ENCODE data around the gene INCENP.

INCENP gene

DNA sequence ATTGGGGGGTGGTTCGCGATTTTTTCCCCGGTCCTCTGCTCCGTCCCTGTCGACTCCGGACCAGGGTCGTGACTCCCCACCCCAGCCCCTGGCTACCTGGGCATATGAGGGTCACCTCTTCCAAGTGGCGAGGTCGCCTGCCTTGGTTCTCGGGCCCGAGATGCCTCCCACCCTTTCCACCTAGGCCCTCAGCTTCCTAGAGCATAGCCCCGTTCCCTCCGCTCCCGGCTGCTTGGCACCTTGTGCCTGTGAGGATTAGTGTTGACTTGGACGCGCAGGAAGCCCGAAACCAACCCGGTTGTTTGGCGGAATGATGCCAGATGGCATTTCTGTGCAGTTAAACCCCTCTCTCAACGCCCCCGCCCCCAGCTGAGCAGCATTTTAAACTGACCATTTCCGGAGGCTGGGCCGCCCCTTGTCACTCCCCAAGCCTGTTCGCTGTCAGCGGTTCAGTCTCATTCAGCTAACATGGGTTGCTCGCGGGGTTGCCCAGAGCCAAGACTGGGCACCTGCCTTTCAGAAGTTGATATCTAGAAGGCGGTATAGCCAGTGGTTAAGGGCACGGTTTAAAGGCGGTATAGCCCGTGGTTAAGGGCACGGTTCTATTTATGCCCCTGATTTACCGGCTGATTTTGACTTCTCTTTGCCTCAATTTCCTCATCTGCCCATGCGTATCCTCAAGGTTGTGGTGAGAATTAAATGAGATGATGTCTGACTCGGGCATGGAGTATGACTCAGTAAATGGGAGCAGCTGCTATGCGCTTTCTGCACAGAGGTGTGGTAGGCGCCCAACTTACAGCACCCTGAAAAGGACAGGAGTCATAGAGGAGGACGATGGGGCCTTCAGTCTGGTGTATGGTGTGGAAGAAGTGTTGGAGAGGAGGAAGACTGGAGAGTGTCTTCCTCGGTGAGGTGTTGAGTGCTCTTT, 639 bp downstream of the INCENP start:
- peak; percentile 60 for DNase-seq (ENCODE audit: low spot score)

DNA sequence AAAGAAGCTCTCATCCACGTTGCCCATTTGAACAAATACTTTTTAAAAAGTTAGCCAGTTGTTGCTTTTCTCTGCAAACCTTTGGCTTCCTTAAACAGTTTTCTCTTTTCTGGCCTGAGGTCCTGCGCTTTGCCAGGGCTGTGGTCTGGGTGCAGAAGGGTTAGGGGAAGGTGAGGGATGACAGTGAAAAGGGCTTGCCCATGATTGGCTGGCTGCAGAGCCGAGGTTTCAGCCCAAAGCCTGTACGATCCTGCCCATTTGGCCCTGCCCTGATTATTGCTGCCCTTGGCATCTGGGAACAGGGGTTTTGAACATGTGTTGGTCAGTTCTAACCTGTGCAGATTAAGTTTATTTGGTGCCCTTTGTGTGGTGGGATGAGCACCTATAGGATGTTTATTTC, 1.5 kb downstream of the INCENP start:
- DNase-seq (ENCODE audit: low spot score): no peak

DNA sequence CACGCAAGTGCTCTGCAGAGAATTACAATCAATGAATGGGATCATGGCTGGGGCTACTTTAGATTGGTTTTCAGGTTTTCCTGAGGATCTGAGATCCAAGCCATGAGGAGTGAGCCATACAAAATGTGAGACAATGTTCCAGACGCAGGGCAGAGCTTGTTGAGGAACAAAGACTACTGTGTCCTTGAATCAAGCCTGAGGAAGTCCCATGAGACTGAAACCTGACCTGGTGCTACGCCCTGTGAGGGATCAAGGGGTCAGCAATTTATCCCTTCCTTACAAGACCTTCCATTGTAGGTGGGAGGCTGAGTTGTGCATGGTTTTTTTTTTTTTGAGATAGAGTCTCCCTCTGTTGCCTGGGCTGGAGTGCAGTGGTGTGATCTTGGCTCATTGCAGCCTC, 2.1 kb downstream of the INCENP start:
- no peak for DNase-seq (ENCODE audit: low spot score)

DNA sequence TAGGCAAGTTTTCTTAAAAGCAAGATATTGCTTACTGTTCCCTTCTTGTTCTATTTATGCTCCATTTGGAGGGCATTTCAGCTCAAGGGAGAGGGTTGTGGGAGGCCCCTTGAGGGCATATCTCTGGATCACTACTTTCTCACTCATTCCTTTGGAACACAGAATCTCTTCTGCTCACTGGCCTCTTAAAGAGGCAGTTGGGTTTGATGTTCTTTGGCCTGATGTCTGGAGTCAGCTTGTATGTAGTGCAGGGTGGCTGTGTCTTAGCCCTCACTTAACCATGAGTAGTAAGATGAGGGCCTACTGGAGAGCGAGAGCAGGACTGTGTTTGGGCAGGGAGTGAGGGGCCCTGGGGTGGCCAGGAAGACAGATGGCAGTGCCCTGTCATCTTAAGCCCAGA, 3.6 kb downstream of the INCENP start:
- DNase-seq (ENCODE audit: low spot score): no peak

DNA sequence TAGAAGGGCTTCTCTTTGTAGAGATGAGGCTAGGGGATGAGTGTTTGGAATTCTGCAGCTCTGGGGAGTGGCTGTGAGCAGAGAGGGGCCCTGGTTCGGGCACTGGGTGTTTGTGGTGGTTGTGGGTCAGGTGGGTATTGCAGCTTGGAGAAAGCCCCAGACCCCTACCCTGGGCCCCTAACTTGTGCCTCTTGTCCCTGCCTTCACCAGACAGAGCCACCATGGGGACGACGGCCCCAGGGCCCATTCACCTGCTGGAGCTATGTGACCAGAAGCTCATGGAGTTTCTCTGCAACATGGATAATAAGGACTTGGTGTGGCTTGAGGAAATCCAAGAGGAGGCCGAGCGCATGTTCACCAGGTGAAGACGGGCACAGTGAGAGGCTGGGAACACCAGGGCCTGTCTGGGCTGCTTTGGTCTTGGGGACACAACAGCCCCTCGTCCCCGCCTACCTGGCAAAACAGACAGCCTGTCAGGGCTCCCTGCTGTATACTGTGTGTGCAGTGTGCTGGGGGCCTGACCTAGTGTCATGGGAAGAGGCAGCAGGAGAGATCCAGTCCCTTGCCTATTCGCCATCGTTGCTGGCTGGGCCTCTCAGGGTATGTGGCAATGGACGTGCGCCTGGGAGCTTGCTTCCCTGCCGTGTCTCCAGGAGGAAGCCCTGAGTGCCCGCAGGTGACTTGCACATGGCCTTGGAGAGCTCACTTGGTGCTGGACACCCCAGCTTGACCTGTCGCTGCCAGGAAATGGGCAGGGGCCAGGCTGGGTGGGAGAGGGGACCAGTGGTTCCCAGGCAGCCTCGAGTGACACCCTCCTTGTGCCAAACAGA, 4.3 kb downstream of the INCENP start:
- no peak for DNase-seq (ENCODE audit: low spot score)

DNA sequence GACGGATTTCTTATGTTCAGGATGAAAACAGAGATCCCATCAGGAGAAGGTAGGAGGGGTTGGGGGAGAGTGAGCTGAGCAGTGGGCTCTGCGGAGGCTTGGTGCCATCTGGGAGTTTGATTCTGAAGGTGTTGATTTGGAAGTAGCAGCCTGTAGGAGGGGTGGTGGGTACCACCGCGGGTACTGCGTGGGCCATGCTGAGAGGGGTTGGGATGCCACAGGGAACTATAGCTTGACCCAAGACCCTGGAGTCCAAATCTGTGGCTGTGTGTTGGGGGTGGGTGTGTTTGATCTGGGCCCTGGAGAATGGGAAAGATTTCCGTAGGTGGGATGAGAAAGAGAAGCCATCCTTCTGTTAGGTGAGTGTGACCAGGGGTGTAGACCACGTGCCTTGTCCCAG, 5.0 kb downstream of the INCENP start:
- DNase-seq (ENCODE audit: low spot score): no peak

DNA sequence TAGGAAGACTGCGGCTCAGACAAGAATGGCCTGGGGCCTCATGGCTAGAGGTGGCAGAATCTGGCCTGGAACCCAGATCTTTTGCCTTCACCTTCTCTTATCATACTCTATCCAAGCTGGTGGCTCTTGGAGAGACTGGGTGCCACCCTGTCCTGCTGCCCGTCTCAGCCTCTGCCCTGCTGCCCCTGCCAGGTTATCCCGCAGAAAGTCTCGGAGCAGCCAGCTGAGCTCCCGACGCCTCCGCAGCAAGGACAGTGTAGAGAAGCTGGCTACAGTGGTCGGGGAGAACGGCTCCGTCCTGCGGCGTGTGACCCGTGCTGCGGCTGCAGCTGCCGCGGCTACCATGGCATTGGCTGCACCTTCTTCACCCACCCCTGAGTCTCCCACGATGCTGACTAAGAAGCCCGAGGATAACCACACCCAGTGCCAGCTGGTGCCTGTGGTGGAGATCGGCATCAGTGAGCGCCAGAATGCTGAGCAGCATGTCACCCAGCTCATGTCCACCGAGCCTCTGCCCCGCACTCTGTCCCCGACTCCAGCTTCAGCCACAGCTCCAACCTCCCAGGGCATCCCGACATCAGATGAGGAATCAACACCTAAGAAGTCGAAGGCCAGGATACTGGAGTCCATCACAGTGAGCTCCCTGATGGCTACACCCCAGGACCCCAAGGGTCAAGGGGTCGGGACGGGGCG, 5.9 kb downstream of the INCENP start:
- DNase-seq (ENCODE audit: low spot score): no peak

DNA sequence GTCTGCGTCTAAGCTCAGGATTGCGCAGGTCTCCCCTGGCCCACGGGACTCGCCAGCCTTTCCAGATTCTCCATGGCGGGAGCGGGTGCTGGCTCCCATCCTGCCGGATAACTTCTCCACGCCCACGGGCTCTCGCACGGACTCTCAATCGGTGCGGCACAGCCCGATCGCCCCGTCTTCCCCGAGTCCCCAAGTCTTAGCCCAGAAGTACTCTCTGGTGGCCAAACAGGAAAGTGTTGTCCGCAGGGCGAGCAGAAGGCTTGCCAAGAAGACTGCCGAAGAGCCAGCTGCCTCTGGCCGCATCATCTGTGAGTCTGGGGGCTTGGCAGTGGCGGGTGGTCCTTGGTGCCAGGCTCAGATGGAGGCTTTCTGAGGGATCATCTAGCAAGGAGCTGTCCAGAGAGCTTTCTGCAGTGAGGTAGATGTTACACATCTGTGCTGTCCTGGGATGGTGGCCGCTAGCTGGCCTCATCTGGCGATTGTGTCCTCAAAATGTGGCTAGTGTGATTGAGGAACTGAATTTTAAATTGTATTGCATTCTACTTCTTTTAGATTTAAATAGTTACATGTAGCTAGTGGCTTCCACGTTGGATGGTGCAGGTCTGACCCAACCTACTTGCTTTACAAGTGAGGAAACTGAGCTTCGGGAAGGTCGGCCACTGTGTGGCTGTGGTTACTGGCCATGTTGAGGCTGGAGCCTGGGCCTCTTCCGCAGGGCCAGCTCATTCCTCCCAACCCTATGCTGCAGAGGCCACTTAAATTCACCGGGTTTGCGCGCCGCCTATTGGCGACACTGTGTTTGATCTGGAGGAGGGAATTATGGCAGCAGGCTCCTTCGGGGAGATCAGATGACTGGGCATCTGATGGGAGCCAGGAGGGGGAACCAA, 6.7 kb downstream of the INCENP start:
- DNase-seq (ENCODE audit: low spot score): no peak

DNA sequence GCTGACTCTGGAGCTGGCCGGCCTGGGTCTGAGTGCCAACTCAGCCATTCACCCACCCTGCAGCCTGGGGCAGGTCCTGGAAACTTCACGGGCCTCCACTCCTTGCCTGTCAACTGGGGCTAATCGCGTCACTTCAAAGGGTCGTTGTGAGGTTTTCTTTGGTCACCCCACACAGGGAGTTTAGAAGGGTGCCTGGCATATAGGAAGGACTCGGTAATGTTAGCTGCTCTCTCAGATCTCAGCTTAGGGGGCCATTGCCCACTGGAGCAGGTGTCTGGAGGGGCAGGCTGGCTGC, 7.3 kb downstream of the INCENP start:
- no peak for DNase-seq (ENCODE audit: low spot score)

DNA sequence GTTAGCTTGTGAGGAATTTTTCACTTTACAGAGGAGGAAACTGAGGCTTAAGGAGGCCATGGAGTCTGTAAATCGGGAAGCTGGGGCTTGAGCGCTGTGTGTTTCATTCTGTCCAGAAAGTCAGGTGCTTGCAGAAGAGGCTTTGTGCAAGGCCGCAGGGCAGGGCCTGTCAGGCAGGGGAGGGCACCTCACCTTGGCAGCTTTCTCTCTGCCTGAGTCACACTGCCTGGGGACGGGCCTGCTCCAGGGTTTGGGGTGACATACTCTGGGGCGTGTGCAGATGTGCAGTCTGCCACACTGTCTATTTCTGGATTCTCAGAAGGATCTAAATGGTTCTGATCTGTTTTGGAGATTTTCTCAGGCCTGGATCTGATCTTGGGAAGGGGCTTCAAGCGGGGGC, 8.4 kb downstream of the INCENP start:
- DNase-seq (ENCODE audit: low spot score): no peak

DNA sequence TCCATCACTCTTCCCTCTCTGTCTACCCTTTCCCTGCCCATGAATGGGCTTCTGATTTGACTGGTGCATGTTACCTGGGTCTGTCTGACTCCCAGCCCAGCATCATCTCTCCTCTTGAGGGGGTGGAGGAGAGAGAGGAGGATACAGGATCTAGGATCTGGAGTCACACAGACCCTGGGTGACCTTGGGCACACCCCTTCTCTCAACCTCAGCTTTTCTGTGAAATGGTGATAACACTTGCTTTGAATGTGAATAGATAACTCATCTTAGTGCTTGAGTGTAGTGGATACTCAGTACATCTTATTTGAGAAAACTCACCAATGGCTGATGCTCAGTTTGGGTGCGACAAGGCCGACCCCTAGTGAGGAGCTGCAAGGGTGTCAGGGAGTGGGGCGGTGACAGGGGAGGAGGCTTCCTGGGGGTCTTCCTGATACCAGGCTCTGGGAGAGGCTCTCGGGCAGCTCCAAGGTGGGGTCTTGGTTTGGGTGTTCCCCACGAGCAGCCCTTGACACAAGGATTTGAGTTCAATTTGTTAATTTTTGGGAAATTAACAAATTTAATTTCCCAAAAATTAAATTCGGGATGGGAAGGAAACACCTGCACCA, 9.0 kb downstream of the INCENP start:
- no peak for DNase-seq (ENCODE audit: low spot score)

DNA sequence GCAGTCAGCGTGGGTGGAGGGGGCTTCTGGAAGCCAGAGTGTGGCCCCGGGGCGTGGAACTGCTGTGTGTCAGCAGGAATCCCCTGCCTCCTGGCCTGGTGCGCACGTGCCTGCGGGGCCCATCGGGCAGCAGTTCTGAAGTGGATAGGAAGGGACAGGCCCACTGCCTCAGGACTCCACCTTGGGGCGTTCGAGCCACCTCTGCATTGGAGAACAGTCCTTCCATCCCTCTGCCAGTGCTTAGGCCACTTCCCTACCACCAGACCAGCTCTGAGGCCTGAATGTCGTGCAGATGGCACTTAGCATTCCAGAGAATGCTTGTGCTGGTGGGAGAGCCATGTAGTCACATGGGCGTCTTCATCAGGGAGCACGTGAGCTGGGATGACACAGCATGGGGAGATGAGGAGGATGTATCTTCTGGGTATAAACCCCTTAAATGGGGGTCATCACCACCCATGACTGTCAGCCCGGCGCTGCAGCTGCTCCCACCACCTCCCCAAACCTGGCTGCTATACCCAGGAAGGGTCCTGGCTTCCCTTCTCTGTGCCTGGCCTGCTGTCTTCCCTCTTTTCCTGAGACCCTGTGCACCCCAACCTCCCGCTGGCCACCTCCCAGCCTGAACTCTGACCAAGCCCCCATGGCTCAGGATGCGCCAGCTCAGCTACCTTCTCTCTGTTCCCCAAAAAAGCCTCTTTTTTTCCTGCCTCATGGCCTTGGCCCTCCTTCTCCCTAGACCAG, 9.7 kb downstream of the INCENP start:
- no peak for DNase-seq (ENCODE audit: low spot score)

DNA sequence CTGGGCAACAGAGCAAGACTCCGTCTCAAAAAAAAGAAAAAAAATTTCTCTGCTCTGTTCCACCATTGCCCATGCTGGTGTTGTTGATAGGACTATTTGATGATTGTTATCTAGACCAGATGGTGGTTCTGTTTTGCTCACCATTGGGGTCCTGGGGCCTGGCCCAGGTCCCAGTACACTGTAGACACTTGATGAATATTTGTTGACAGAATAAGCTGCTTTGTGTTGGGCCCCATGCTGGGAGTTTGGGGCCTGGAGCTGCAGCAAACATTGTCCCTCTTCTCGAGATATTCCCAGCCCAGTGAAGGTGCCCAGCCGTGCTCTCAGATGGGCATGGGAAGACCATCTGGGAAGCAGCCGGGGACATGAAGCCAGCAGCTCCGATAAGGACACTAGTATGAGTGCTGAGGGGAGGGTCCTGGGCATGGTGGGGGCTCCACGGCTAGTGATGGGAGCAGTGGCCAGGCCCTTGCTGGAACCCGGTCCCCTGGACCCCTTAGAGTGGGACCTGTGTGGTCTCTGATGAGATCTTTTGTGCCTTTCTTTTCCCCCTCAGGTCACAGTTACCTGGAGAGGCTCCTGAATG, 13.6 kb downstream of the INCENP start:
- DNase-seq (ENCODE audit: low spot score): no peak

DNA sequence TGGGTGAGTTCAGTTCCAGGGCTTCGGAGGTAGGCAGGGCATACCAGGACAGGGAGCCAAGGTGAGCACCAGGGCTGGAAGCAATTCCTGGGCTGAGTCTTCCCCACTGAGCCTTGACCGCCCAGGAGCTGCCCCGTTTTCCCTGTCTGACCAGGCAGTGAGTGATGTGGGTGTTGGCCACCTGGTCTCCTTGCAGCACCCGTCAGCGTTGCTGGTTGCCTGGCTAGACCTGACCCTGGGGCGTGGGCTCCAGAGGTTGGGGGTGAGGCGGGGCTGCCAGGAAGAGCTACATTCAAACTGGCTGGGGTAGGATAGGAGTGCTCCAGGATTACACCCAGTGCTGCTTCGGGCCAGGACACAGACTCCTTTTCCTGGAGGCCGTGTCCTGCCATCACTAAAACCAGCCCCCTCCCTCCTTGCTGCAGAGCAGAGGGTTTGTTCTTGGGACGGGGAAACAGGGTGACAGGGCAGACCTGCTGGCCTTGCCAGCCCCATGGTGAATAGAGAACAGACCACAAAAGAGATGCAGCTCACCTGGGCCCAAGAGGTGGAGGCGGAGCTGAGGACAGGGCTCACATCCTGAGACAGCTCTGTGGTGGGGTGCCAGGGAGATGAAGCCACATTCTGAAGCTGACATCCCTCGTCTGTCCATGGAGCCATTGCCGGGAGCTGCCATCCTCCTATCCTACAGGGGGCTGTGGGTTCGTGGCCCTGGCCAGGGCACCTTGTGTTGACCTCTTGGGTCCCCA, 14.2 kb downstream of the INCENP start:
- no peak for DNase-seq (ENCODE audit: low spot score)

DNA sequence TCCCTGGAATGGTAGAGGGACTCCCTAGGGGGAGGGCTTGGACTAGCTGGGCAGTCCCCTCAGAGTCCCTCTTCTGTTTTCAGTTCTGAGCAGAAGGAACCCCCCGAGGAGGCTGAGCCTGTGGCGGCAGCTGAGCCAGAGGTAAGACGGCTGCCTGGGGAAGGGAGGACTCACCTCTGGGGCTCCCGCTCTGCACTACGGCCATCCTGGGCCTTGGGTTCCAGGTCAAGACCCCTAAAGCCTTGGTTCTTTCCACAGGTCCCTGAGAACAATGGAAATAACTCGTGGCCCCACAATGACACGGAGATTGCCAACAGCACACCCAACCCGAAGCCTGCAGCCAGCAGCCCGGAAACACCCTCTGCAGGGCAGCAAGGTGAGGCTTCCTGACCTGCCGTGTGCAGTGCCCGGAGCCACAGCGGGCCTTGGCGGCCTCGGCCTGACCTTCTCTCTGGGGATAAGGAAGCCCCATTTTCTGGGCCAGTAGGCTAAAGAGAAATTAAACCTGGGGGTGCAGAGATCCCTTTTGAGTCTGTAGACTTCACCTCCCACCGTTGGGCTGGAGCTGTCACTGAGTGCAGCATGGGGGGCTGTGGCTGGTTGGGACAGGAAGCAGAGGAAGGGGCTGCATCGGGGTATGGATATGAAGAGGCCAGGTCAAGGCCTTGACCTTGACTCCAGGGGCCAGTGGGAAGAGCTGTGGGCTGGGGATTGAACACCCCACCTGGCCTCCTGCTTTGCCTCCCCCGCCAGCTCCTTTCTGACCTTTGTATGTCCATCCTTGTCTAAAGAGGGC, 15.0 kb downstream of the INCENP start:
- DNase-seq (ENCODE audit: low spot score): no peak

DNA sequence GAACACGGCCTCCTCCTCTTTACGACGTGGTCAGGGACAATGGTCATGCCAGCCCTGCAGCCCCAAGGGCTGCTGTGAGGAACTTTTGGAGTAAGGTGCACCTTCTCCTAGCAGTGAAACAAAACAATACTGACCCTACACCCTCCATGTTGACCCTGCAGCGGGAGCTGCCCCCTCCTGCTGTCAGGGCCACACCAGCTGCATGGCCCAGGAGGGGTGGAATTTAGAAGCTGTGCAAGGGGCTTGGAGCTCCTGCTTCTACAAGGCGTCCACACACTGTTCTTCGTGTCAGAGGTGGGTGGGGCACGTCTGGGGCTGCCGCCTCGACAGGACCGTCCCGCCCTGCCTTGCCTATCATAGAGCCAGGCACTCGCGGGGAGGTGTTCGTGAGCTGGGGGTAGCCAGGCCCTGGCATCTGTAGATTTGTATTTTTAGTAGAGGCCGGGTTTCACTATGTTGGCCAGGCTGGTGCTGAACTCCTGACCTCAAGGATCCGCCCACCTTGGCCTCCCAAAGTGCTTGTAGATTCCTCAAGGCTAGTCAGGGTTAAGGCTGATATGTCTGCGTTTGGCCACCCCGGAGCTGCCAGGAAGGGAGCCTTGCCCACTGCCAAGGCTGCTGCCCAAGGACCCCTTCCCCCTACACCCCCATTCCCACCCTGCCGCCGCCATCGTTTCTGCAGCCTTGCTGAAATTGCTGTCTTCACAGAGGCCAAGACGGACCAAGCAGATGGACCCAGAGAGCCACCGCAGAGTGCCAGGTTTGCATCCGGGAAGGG, 15.9 kb downstream of the INCENP start:
- DNase-seq (ENCODE audit: low spot score): no peak

DNA sequence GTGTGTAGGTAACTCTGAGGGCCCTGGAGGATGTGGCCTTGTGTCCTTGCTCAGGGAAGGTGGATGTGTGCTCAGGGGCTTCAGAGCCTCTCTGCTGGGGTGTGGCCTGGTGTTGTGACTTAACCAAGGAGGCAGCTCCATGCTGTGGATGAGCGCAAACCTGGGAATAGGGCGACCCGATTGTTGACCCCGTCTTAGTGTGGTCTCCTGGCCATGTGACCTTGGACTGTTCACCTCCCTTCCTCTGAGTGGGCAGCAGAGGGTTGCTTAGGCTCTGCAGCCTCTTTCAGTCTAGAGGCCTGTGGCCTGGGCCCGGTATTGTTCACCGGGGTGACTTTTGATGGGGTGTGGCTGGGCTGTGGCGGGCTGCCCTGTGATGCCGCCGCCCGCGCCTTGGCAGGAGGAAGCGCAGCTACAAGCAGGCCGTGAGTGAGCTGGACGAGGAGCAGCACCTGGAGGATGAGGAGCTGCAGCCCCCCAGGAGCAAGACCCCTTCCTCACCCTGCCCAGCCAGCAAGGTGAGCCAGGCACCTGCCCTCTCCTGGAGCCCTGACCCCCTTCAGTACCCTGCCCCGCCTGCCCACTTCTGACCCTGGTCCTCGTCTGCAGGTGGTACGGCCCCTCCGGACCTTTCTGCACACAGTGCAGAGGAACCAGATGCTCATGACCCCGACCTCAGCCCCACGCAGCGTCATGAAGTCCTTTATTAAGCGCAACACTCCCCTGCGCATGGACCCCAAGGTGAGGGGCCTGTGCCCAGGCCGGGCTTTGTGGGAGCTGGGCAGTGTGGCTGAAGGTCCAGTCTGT, 16.7 kb downstream of the INCENP start:
- no peak for DNase-seq (ENCODE audit: low spot score)

Measured in iPS-NIHi11 (cell line).